Parathyroid adenoma (tissue), 2 donors: Measurements from ENCODE around the gene CD9.

Experiments
- H2AFZ ChIP-seq: fragments of 300-600 bp; sonication (generic); one replicate; pipeline ENCODE4 v1.7.0; 2017; ENCODE audit warnings: antibody characterized with exemption, mild to moderate bottlenecking
- H3K27ac ChIP-seq: fragments of 300-600 bp; sonication (generic); one replicate; pipeline ENCODE4 v1.7.0; 2017
- H3K27me3 ChIP-seq: fragments of 300-600 bp; sonication (generic); one replicate; pipeline ENCODE4 v1.7.0; 2017; ENCODE audit warnings: low read length; ENCODE audit not compliant: control insufficient read depth, insufficient read depth
- H3K36me3 ChIP-seq: fragments of 300-600 bp; sonication (generic); one replicate; pipeline ENCODE4 v1.7.0; 2017; ENCODE audit warnings: low read length; ENCODE audit not compliant: control insufficient read depth, insufficient read depth
- H3K4me1 ChIP-seq: fragments of 300-600 bp; sonication (generic); one replicate; pipeline ENCODE4 v1.7.0; 2017; ENCODE audit warnings: control low read depth
- H3K4me2 ChIP-seq: fragments of 300-600 bp; sonication (generic); one replicate; pipeline ENCODE4 v1.7.0; 2017; ENCODE audit warnings: low read length
- H3K4me3 ChIP-seq: fragments of 300-600 bp; sonication (generic); one replicate; pipeline ENCODE4 v1.7.0; 2017; ENCODE audit warnings: low read depth, low read length
- H3K79me2 ChIP-seq: fragments of 300-600 bp; sonication (generic); one replicate; pipeline ENCODE4 v1.7.0; 2017; ENCODE audit warnings: control low read depth
- H3K9ac ChIP-seq: fragments of 300-600 bp; sonication (generic); one replicate; pipeline ENCODE4 v1.7.0; 2017; ENCODE audit warnings: mild to moderate bottlenecking
- H3K9me3 ChIP-seq: fragments of 300-600 bp; sonication (generic); one replicate; pipeline ENCODE4 v1.7.0; 2017; ENCODE audit warnings: low read length; ENCODE audit not compliant: control insufficient read depth
- TF ChIP-seq, protein P1 (sequence below): fragments of 300-600 bp; sonication (generic); IDR thresholded peaks from one replicate; pipeline ENCODE4 v1.7.0; 2017; ENCODE audit warnings: antibody characterized with exemption, mild to moderate bottlenecking
- donor health status: primary hyperparathyroidism.

Gene CD9

DNA sequence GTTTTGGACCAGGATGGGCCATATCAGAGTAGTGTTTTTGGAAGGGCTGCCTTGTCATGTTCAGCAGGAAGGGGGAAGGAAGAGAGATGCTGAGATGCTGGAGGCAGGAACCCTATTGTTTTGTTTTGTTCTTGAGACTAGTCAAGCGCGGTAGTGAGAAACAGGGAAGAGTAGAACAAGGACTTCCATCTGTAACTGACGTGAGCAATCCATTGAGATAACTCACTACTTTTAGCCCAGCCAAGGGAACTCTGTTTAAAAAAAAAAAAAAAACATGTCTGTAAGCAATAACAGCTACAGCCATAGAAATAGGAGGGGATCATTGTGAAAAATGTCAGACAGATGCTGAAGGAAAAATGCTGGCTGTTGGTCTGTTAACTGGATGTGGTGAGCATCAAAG lies 34.0 kb downstream of the CD9 start:
- peaks cover 93% of the 10 kb centered on the region for H3K4me1 ChIP-seq
- no peaks in the 10 kb centered on the region for H3K9me3 ChIP-seq
- TF ChIP-seq, protein P1, sequence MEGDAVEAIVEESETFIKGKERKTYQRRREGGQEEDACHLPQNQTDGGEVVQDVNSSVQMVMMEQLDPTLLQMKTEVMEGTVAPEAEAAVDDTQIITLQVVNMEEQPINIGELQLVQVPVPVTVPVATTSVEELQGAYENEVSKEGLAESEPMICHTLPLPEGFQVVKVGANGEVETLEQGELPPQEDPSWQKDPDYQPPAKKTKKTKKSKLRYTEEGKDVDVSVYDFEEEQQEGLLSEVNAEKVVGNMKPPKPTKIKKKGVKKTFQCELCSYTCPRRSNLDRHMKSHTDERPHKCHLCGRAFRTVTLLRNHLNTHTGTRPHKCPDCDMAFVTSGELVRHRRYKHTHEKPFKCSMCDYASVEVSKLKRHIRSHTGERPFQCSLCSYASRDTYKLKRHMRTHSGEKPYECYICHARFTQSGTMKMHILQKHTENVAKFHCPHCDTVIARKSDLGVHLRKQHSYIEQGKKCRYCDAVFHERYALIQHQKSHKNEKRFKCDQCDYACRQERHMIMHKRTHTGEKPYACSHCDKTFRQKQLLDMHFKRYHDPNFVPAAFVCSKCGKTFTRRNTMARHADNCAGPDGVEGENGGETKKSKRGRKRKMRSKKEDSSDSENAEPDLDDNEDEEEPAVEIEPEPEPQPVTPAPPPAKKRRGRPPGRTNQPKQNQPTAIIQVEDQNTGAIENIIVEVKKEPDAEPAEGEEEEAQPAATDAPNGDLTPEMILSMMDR, result no peak
- peaks cover 11% of the 10 kb centered on the region for H3K79me2 ChIP-seq
- H3K9ac ChIP-seq, result peak overlapping the region; percentile 51
- peak overlapping the region; percentile 27 for H3K4me3 ChIP-seq
- no peak overlapping the region for H2AFZ ChIP-seq
- H3K36me3 ChIP-seq, result peaks cover 3% of the 10 kb centered on the region
- peak overlapping the region; percentile 59 for H3K4me2 ChIP-seq
- peak overlapping the region; percentile 99 for H3K27ac ChIP-seq
- H3K27me3 ChIP-seq, result no peaks in the 10 kb centered on the region

DNA sequence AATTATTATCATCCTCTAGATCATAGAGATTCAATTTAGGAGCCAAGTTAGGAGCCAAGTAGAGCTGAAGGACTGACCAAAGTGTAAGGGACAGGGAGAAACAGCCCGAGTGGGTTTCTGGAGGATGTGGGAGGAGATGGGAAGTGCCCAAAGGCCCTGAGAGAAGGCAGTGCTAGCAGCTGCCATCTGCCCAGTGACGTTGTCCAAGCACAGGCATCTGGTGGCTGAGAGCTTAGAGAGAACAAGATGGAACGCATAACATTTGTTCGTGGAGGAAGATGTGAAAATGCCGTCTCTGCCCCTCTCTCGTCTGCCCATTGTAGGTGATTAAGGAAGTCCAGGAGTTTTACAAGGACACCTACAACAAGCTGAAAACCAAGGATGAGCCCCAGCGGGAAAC lies 34.7 kb downstream of the CD9 start:
- peak overlapping the region; percentile 51 for H3K9ac ChIP-seq
- no peak overlapping the region for H2AFZ ChIP-seq
- H3K79me2 ChIP-seq, result peaks cover 11% of the 10 kb centered on the region
- H3K4me3 ChIP-seq, result peak overlapping the region; percentile 27
- peaks cover 96% of the 10 kb centered on the region for H3K4me1 ChIP-seq
- TF ChIP-seq, protein P1, result no peak
- no peaks in the 10 kb centered on the region for H3K27me3 ChIP-seq
- H3K9me3 ChIP-seq, result no peaks in the 10 kb centered on the region
- peak overlapping the region; percentile 59 for H3K4me2 ChIP-seq
- peaks cover 3% of the 10 kb centered on the region for H3K36me3 ChIP-seq
- peak overlapping the region; percentile 99 for H3K27ac ChIP-seq

DNA sequence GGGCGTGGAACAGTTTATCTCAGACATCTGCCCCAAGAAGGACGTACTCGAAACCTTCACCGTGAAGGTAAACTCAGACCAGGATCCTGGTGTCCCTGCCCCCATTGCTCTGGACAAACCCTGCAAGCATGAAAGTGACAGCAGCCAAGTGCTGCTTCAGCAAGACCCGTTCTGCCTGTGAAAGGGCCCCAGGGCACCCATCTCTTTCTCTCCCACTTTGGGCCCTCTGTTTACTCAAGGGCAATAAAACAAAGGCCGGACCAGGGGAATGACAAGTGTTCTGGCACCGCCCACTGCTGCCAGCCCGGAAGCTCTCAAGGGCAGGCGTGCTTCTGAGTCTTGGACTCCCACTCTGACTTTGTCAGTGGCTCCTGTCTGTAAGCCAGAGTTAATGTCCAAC lies 35.3 kb downstream of the CD9 start:
- Histone ChIP-seq H3K27ac (peak overlapping the region; percentile 99), H3K4me1 (peaks cover 93% of the 10 kb centered on the region), H2AFZ (no peak overlapping the region), H3K36me3 (peaks cover 3% of the 10 kb centered on the region), H3K4me2 (peak overlapping the region; percentile 59), H3K9me3 (no peaks in the 10 kb centered on the region), H3K4me3 (no peak overlapping the region), H3K79me2 (peaks cover 8% of the 10 kb centered on the region), H3K27me3 (no peaks in the 10 kb centered on the region), H3K9ac (peak overlapping the region; percentile 32)
- TF ChIP-seq, protein P1, result no peak

DNA sequence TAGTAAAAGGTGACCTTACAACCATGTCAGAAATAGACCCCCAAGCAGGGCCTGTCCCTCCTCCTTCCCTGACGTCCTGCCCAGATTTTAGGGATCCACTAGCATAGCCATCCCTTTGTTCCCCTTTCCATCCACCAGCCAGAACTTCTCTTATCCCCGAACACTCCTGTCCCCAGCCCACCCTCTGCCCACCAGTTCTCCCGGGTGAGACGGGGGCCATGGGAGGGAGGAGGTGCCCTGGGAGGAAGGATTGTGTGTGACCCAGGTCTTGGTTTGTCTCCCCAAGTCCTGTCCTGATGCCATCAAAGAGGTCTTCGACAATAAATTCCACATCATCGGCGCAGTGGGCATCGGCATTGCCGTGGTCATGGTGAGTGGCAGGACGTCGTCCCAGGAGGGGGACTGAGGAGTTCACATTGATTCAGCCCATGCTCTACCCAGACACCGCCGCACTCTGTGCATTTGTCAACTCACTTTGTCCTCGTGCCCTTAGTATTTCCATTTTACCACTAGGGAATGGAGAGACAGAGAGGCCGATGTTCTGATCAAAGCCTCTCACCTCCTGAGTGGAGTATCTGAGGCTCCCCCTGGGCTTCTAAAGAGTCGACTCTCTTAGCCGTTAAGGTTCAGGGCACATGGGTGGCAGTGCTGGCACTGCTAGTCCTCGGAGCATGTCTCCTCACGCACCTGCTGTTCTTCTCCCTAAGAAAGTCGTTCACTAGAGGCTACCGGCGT lies 35.9 kb downstream of the CD9 start:
- peak overlapping the region; percentile 99 for H3K27ac ChIP-seq
- peaks cover 3% of the 10 kb centered on the region for H3K36me3 ChIP-seq
- peak overlapping the region; percentile 32 for H3K9ac ChIP-seq

More for the DNA sequence above, 35.9 kb downstream of the CD9 start:
- Histone ChIP-seq H3K27me3 (no peaks in the 10 kb centered on the region), H2AFZ (no peak overlapping the region), H3K4me1 (peaks cover 91% of the 10 kb centered on the region), H3K4me2 (peak overlapping the region; percentile 24), H3K79me2 (peaks cover 7% of the 10 kb centered on the region), H3K9me3 (no peaks in the 10 kb centered on the region), H3K4me3 (no peak overlapping the region)
- TF ChIP-seq, protein P1, result peak; percentile 5
